ENCODE data around the gene RET. TPM values are rescaled to one million over a fixed set of nuclear protein-coding genes. Genes with fewer than 3 reads are reported as not detected.

Gene RET
- total RNA-seq, 3 donors from 2014 or later = 0.66 to 1.8 (median 0.96) TPM

DNA sequence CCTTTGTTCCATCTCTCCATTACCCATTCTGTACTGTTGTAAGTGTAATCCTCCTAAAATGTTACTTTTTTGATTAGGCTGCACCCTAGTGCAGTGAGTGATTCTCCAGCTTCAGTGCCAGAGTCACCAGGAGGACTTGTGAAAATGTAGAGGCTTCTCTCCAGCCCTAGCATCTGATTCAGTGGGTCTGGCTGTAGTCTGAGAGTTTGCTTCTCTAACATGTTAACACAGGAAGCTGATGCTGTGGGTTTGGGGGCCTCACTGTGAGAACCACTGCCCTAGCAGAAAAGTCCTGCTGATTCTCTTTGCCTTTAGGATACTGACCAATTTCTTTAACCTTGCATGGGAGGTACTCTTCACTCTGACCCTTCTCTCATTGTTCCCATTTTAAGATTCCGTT is 85.7 kb downstream of the RET start:
- Histone ChIP-seq H3K36me3 (no peaks in the 10 kb centered on the region), H3K27me3 (no peaks in the 10 kb centered on the region), H3K4me3 (no peak overlapping the region), H3K27ac (no peak overlapping the region), H3K4me1 (no peaks in the 10 kb centered on the region), H3K9me3 (no peaks in the 10 kb centered on the region)
- intact Hi-C loops (cut with DNase I; ENCODE audit: low total_unique reads) = no loop called here
- TF ChIP-seq POLR2AphosphoS5 (IDR thresholded peaks at IDR 0.05) = no peak
- no peak for TF ChIP-seq POLR2A (IDR thresholded peaks at IDR 0.05)
- TF ChIP-seq, protein P1, sequence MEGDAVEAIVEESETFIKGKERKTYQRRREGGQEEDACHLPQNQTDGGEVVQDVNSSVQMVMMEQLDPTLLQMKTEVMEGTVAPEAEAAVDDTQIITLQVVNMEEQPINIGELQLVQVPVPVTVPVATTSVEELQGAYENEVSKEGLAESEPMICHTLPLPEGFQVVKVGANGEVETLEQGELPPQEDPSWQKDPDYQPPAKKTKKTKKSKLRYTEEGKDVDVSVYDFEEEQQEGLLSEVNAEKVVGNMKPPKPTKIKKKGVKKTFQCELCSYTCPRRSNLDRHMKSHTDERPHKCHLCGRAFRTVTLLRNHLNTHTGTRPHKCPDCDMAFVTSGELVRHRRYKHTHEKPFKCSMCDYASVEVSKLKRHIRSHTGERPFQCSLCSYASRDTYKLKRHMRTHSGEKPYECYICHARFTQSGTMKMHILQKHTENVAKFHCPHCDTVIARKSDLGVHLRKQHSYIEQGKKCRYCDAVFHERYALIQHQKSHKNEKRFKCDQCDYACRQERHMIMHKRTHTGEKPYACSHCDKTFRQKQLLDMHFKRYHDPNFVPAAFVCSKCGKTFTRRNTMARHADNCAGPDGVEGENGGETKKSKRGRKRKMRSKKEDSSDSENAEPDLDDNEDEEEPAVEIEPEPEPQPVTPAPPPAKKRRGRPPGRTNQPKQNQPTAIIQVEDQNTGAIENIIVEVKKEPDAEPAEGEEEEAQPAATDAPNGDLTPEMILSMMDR (IDR thresholded peaks at IDR 0.05) = no peak
- DNase-seq (ENCODE audit: low spot score in 2 of 2) = no peak

DNA sequence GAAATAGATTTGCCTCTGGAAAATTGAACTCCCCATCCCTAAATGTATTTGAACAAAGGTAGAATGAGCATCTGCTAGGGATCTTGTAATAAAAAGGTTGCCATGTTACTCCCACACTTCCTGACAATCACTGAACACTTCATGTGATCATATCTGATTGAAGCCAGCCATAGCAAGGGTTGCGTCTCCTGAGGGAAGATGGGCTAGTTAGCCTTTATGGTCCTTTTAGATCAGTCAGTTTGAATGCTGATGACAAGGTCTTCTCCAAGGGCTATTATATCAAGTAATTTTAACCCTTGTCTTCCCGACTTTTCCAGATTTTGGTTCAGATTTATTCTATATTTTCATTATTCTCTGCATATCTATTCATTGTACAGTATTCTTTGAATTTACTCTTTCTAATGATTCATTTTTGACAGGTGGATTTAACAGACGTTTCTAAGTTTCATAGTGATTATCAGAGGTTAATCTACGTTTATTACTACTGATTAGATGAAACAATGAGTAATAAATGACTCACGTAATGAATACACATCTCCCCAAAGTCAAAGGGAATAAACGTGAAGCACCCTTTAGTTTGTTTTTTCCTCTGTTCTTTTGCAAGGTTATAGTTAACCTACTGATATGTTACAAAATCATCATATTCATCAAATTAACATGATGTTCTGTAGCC is 89.5 kb downstream of the RET start:
- intact Hi-C loops (cut with DNase I; ENCODE audit: low total_unique reads) = no loop called here
- Histone ChIP-seq H3K27me3 (no peaks in the 10 kb centered on the region), H3K36me3 (no peaks in the 10 kb centered on the region), H3K4me1 (no peaks in the 10 kb centered on the region), H3K27ac (no peak overlapping the region), H3K4me3 (no peak overlapping the region), H3K9me3 (no peaks in the 10 kb centered on the region)
- TF ChIP-seq POLR2A (IDR thresholded peaks at IDR 0.05) (no peak), POLR2AphosphoS5 (IDR thresholded peaks at IDR 0.05) (no peak)
- TF ChIP-seq, protein P1 (IDR thresholded peaks at IDR 0.05) = no peak
- DNase-seq (ENCODE audit: low spot score in 2 of 2) = no peak

DNA sequence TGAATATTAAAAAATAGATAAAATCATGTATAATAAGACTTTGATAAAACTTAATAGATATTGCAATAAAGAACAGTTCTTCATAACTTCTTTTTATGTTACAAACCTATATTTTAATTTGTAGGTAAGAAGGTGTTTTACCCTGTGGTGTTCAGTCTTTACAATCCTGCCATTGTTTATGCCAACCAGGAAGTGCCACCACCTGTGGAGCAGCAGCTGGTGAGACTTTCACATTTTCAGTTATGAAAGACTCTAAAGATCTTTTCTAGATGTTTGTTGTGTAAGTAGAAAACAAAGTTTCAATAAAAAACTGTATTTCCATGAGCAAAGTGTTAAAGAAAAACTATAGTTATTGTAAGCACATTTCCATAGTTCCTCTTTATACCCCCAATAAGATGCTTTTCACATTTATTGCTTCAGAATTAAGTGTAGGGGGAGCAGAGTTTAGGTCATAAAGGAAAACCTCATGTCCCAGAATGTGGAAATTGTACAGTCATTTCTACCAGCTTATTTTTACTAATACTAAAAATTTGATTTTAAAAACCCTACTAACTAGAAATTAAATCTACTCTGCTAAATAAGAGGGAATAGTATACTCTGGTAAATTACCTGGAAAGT is 90.1 kb downstream of the RET start:
- intact Hi-C loops (cut with DNase I; ENCODE audit: low total_unique reads) = no loop called here
- Histone ChIP-seq H3K9me3 (no peaks in the 10 kb centered on the region), H3K27ac (peak overlapping the region in 1 of 2 donors; percentile 15), H3K27me3 (no peaks in the 10 kb centered on the region), H3K4me1 (no peaks in the 10 kb centered on the region), H3K36me3 (no peaks in the 10 kb centered on the region), H3K4me3 (no peak overlapping the region)
- DNase-seq (ENCODE audit: low spot score in 2 of 2) = no peak
- TF ChIP-seq POLR2A (IDR thresholded peaks at IDR 0.05) (no peak), POLR2AphosphoS5 (IDR thresholded peaks at IDR 0.05) (no peak)
- TF ChIP-seq, protein P1 (IDR thresholded peaks at IDR 0.05) = no peak

DNA sequence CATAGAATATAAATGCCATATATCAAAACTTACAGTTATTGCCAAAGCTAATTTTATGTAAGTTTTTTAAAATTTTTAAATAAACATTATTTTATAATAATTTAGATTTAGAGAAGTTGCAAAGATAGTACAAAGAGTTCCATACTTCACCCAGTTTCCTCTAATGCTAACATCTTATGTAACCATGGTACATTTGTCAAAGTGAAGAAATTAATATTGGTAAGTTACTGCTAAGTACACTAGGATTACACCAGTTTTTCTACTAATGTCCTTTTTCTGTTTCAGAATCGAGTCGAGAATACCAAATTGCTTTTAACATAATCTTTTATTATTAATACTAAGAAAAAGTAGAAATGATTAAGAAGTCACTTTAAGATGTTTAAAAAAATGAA is 90.6 kb downstream of the RET start:
- Histone ChIP-seq H3K27ac (no peak overlapping the region), H3K36me3 (no peaks in the 10 kb centered on the region), H3K27me3 (no peaks in the 10 kb centered on the region), H3K4me3 (no peak overlapping the region), H3K4me1 (no peaks in the 10 kb centered on the region), H3K9me3 (no peaks in the 10 kb centered on the region)
- intact Hi-C loops (cut with DNase I; ENCODE audit: low total_unique reads) = no loop called here
- TF ChIP-seq, protein P1 (IDR thresholded peaks at IDR 0.05) = no peak
- TF ChIP-seq POLR2AphosphoS5 (IDR thresholded peaks at IDR 0.05) (no peak), POLR2A (IDR thresholded peaks at IDR 0.05) (no peak)
- no peak for DNase-seq (ENCODE audit: low spot score in 2 of 2)

DNA sequence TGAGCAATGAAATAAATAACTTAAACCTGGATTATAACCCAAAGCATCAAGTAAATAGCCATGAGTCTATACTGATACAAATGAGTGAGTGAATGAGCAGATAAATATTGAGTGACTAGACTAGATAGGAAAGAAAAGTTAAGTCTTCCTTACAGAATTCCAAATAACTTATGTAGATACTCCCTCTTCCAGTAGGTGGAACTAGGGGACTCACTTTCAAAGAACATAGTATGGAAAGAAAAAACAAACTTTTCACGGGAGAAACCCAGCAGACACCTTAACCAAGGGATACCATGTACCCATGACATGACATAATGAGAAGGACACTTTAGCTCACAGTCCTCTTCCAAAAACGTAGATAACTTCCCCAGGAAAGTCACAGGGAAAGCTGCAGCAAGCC is 93.6 kb downstream of the RET start:
- Histone ChIP-seq H3K4me1 (no peaks in the 10 kb centered on the region), H3K4me3 (no peak overlapping the region), H3K27me3 (no peaks in the 10 kb centered on the region), H3K9me3 (no peaks in the 10 kb centered on the region), H3K36me3 (no peaks in the 10 kb centered on the region), H3K27ac (no peak overlapping the region)
- DNase-seq (ENCODE audit: low spot score in 2 of 2) = no peak
- intact Hi-C loops (cut with DNase I; ENCODE audit: low total_unique reads) = no loop called here
- no peak for TF ChIP-seq POLR2A (IDR thresholded peaks at IDR 0.05)
- TF ChIP-seq POLR2AphosphoS5 (IDR thresholded peaks at IDR 0.05) = no peak
